Mesothelial cell of epicardium (in vitro differentiated cells): ENCODE data around the gene ERCC2. TPM values are rescaled to one million over a fixed set of nuclear protein-coding genes. Genes with fewer than 3 reads are reported as not detected.

Experiments used
- DNase-seq, 2 experiments: peaks; one replicate each; pipeline ENCODE4 v3.0.0; 2021; ENCODE audit warnings: low spot score in 2 of 2; ENCODE audit not compliant: unreplicated experiment in 2 of 2
- H3K27ac Mint-ChIP-seq: 2 replicates; pipeline ENCODE4 v1.8.0; 2021; ENCODE audit warnings: mixed read lengths
- H3K27me3 Mint-ChIP-seq: 2 replicates; pipeline ENCODE4 v1.8.0; 2021; ENCODE audit warnings: low read depth, mixed read lengths
- H3K36me3 Mint-ChIP-seq: 2 replicates; pipeline ENCODE4 v1.8.0; 2021; ENCODE audit warnings: mixed read lengths
- H3K4me1 Mint-ChIP-seq: 2 replicates; pipeline ENCODE4 v1.8.0; 2021; ENCODE audit warnings: mixed read lengths
- H3K4me3 Mint-ChIP-seq: 2 replicates; pipeline ENCODE4 v1.8.0; 2021; ENCODE audit warnings: mild to moderate bottlenecking, moderate library complexity, mixed read lengths
- H3K9me3 Mint-ChIP-seq: 2 replicates; pipeline ENCODE4 v1.8.0; 2021; ENCODE audit warnings: mixed read lengths
- CTCF ChIP-seq: fragments of 200-600 bp; sonication (generic); IDR thresholded peaks from one replicate; pipeline ENCODE4 v1.5.0; 2021; ENCODE audit warnings: antibody characterized with exemption; ENCODE audit not compliant: unreplicated experiment
- total RNA-seq: library from RNA; stranded (reverse); gene quantifications from 3 replicates; pipeline ENCODE4 v1.2.1, GENCODE V29; 2021

The ERCC2 gene
- total RNA-seq, result 62.7 to 64.4 TPM (median 64.1 TPM) in 3 replicates

DNA sequence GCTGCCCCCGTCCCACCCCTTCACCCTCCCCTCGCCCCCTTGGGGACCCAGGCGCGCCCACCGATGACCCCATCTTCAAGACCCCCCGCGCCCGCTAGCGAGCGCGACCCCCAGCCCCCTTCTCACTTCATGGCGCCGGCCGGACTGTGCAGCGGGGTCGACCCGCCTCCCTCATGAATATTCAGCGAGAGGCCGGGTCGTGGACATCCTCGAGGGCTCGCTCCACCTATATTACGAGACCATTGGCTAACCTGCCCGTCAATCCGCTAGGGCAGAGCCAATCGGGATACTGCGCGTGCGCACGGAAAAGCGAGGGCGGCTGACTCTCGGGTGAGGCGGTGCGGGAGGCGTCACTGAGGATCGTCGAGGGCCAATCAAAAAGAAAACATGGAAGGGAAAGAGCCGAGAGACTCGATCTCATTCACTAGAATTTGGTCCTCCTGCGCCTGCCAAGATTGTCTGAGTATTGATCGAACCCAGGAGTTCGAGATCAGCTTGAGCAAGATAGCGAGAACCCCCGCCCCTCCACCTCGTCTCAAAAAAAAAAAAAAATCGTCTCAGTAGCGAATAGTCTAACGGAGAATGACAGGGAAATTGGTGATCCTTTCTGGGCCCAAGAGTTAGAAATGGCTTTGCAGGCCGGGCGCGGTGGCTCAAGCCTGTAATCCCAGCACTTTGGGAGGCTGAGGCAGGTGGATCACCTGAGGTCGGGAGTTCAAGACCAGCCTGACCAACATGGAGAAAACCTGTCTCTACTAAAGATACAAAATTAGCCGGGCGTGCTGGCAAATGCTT lies at the start of gene ERCC2:
ERCC2 (minus strand) TSS at position 164 of the 795 bp plus-strand sequence; CDS start at position 131, 33 bp downstream.
- peak within 1 kb of the TSS; percentile 100 for H3K27ac Mint-ChIP-seq
- no peak for TF ChIP-seq CTCF
- peak; percentile 98 to 100 for DNase-seq
- no peaks in the 10 kb centered on the region for H3K36me3 Mint-ChIP-seq
- no peaks in the 10 kb centered on the region for H3K27me3 Mint-ChIP-seq
- H3K9me3 Mint-ChIP-seq, result no peaks in the 10 kb centered on the region
- H3K4me3 Mint-ChIP-seq, result peak within 1 kb of the TSS; percentile 88
- H3K4me1 Mint-ChIP-seq, result peaks cover 12% of the 10 kb centered on the region

GRCh38 chr19:45419895-45420294 lies 49.5 kb upstream of the ERCC2 start:
- no peak for TF ChIP-seq CTCF
- Mint-ChIP-seq H3K4me1 (peaks cover 26% of the 10 kb centered on the region), H3K27me3 (no peaks in the 10 kb centered on the region), H3K36me3 (peaks cover 21% of the 10 kb centered on the region), H3K4me3 (no peak overlapping the region), H3K27ac (no peak overlapping the region), H3K9me3 (no peaks in the 10 kb centered on the region)
- DNase-seq, result no peak

DNA sequence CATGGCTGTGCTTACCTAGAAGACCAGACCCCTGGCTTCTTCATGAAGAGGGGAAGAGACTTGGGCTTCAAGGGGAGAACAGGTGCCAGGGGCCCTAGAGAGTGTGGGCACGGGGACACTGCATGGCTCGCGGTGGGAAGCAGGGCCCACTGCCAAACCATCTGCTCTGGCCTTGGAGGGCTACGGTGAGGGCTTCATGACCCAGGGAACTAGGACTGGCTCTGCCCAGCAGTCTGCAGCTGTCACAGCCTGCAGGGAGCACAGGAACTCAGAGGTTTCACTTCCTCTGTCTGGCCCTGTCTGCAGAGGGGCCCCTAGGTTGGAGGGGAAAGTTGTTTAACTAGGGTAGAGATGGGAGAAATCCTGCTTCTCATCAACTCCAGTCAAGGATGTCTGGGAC lies 49.0 kb upstream of the ERCC2 start:
- Mint-ChIP-seq H3K9me3 (no peaks in the 10 kb centered on the region), H3K36me3 (peaks cover 25% of the 10 kb centered on the region), H3K27ac (no peak overlapping the region), H3K4me1 (peaks cover 22% of the 10 kb centered on the region), H3K27me3 (no peaks in the 10 kb centered on the region), H3K4me3 (no peak overlapping the region)
- TF ChIP-seq CTCF, result no peak
- no peak for DNase-seq

GRCh38 chr19:45418802-45419201 lies 48.4 kb upstream of the ERCC2 start:
- no peak for DNase-seq
- Mint-ChIP-seq H3K9me3 (no peaks in the 10 kb centered on the region), H3K4me1 (peaks cover 16% of the 10 kb centered on the region), H3K4me3 (no peak overlapping the region), H3K27ac (no peak overlapping the region), H3K36me3 (peaks cover 29% of the 10 kb centered on the region), H3K27me3 (no peaks in the 10 kb centered on the region)
- TF ChIP-seq CTCF, result no peak

DNA sequence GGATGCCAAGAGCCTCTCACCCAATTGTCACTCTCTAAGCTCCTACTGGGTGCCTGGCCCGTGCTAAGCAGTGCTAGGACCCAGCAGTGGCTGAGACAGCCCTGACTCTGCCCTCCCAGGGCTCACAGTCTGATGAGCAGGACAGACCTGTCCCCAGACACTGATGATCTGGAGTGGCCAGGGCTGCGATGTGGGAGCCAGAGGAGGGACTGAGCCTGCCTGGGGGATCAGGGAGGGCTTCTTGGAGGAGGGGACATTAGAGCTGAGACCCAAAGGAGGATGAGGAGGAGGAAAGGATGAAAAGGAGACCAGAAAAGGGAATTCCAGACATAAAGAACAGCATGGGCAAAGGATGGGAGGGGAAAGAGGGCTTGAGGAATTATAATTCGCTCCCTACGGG lies 46.8 kb upstream of the ERCC2 start:
- H3K27ac Mint-ChIP-seq, result no peak overlapping the region
- no peak for TF ChIP-seq CTCF
- peaks cover 3% of the 10 kb centered on the region for H3K4me1 Mint-ChIP-seq
- peaks cover 39% of the 10 kb centered on the region for H3K36me3 Mint-ChIP-seq
- DNase-seq, result no peak
- no peaks in the 10 kb centered on the region for H3K27me3 Mint-ChIP-seq
- H3K4me3 Mint-ChIP-seq, result no peak overlapping the region
- H3K9me3 Mint-ChIP-seq, result no peaks in the 10 kb centered on the region
